DOHH2 (cell line): ENCODE measurements around the gene ETV5.

Experiments used
- CTCF ChIP-seq: fragments of 200-600 bp; sonication (generic); IDR thresholded peaks from one replicate; pipeline ENCODE4 v1.5.1; 2014; ENCODE audit warnings: antibody characterized with exemption, mild to moderate bottlenecking, low read depth, low read length; ENCODE audit not compliant: poor library complexity, severe bottlenecking
- EZH2phosphoT487 ChIP-seq: fragments of 200-600 bp; sonication (generic); IDR thresholded peaks from 2 replicates; pipeline ENCODE4 v1.6.1; 2017; ENCODE audit warnings: borderline replicate concordance, mild to moderate bottlenecking, antibody characterized with exemption, low read length, moderate library complexity, mixed read lengths

DNA sequence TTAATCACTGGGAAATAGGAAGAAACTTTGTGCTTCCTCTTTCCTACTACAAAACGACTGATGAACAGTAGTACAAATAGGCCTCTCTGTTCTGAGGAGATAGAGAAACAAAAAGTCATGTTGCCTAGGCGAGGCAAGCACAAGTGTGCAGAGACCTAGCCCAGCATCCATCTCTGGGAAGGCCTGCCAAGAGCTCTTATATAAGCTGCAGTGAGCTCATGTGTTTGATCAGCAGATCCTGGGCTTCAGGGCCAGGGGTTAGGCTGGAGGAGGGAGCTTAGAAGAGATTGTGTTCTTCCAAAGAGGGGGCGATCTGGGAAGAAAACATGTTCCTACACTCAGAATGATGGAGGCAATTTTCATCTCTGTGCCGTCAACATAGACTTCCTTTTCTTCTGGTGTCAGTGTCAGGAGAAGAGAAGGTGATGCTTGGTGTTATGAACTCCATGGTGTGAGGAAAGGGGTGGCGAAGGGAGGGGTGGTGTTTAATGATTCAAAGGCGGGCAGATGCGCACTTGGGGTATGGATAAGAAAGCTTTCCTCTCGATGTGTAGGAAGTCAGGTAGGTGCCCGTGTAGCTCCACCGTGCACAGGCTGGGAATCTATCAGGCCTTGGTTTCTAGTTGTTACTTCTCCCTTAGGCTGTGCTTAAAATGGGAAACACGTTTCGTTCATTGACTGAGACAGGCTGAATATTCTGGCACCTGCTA, 29.5 kb upstream of the ETV5 start:
- no peak for TF ChIP-seq CTCF
- no peak for TF ChIP-seq EZH2phosphoT487
